ENCODE measurements around the gene DAPK1. TPM values are rescaled to one million over a fixed set of nuclear protein-coding genes. Genes with fewer than 3 reads are reported as not detected.

DAPK1 gene
- total and polyA plus RNA-seq, 2 donors (not counting 3 experiments of a cell fraction or from before 2014, with no cell fraction given), result 58.9 to 119 TPM

DNA sequence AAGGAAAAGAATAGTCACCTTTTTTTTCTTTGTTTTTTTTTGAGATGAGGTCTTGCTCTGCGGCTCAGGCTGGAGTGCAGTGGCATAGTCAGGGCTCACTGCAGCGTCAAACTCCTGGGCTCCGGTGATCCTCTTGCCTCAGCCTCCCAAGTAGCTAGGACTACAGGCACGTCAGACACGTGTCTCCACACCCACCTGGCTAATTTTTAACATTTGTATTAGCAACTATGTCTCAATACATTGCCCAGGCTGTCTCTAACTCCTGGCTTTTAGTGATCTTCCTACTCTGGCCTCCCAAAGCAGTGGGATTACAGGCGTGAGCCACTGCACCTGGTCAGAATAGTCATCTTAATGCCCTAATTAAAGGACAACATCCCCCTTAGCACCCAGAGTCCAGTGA lies 173.8 kb downstream of the DAPK1 start:
- ChIA-PET CTCF (no interaction called here), POLR2A (no interaction called here)
- TF ChIP-seq, protein P1, sequence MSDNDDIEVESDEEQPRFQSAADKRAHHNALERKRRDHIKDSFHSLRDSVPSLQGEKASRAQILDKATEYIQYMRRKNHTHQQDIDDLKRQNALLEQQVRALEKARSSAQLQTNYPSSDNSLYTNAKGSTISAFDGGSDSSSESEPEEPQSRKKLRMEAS (IDR thresholded peaks at IDR 0.05; ENCODE audit: insufficient read depth, insufficient read length), result no peak
- no peak for TF ChIP-seq MYC (IDR thresholded peaks at IDR 0.05; ENCODE audit: low read depth, low read length)
- no peak for TF ChIP-seq POLR2AphosphoS5 (IDR thresholded peaks at IDR 0.05; ENCODE audit: insufficient read depth, low read depth, low read length)
- TF ChIP-seq FOS (IDR thresholded peaks at IDR 0.05; ENCODE audit: borderline replicate concordance, insufficient read depth, low read length), result no peak
- TF ChIP-seq, protein P2, sequence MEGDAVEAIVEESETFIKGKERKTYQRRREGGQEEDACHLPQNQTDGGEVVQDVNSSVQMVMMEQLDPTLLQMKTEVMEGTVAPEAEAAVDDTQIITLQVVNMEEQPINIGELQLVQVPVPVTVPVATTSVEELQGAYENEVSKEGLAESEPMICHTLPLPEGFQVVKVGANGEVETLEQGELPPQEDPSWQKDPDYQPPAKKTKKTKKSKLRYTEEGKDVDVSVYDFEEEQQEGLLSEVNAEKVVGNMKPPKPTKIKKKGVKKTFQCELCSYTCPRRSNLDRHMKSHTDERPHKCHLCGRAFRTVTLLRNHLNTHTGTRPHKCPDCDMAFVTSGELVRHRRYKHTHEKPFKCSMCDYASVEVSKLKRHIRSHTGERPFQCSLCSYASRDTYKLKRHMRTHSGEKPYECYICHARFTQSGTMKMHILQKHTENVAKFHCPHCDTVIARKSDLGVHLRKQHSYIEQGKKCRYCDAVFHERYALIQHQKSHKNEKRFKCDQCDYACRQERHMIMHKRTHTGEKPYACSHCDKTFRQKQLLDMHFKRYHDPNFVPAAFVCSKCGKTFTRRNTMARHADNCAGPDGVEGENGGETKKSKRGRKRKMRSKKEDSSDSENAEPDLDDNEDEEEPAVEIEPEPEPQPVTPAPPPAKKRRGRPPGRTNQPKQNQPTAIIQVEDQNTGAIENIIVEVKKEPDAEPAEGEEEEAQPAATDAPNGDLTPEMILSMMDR (IDR thresholded peaks at IDR 0.05; ENCODE audit: extremely low read depth in 1 of 2, insufficient read depth in 1 of 2, low read depth in 1 of 2, low read length in 2 of 2), result no peak
- TF ChIP-seq JUN (IDR thresholded peaks at IDR 0.05; ENCODE audit: borderline replicate concordance, insufficient read depth, insufficient read length, low read depth), result no peak
- TF ChIP-seq POLR2A (IDR thresholded peaks at IDR 0.05; ENCODE audit: low read depth, low read length), result no peak
- no peak for TF ChIP-seq EZH2 (IDR thresholded peaks at IDR 0.05; ENCODE audit: borderline replicate concordance, low read depth, low read length, severe bottlenecking)
- TF ChIP-seq GATA2 (IDR thresholded peaks at IDR 0.05; ENCODE audit: insufficient read depth, insufficient read length, low read depth, low read length), result no peak
- Histone ChIP-seq H4K20me1 (replicated peaks; ENCODE audit: control insufficient read depth, extremely low read depth, insufficient read depth, low read length) (no peaks in the 10 kb centered on the region), H3K79me2 (ENCODE audit: control insufficient read depth, insufficient read depth, low read length) (no peaks in the 10 kb centered on the region), H3K9ac (replicated peaks; ENCODE audit: extremely low read depth, insufficient read depth, low read length) (no peak overlapping the region), H3K27ac (ENCODE audit: insufficient read depth, low read depth, low read length) (no peak overlapping the region), H2AFZ (ENCODE audit: low read depth, low read length) (no peak overlapping the region), H3K36me3 (ENCODE audit: control insufficient read depth in 2 of 2, extremely low read depth in 1 of 2, insufficient read depth in 2 of 2, low read length in 2 of 2) (peaks cover 2 to 40% of the 10 kb centered on the region in 2 experiments), H3K9me1 (replicated peaks; ENCODE audit: control insufficient read depth, extremely low read depth, insufficient read depth, low read length) (no peaks in the 10 kb centered on the region), H3K4me1 (ENCODE audit: control insufficient read depth, extremely low read depth, insufficient read depth, low read length) (no peaks in the 10 kb centered on the region), H3K4me2 (ENCODE audit: insufficient read depth, low read length) (no peak overlapping the region), H3K9me3 (replicated peaks; ENCODE audit: control insufficient read depth, insufficient read depth, low read length) (no peaks in the 10 kb centered on the region), H3K27me3 (ENCODE audit: control insufficient read depth in 2 of 2, insufficient read depth in 2 of 2, low read length in 2 of 2) (no peaks in the 10 kb centered on the region), H3K4me3 (replicated peaks in 1 of 3; ENCODE audit: insufficient read depth in 1 of 3, low read depth in 1 of 3, low read length in 3 of 3) (no peak overlapping the region)
- DNase-seq (ENCODE audit: low read depth, low spot score), result no peak
- dilution Hi-C loops (cut with MboI; ENCODE audit: extremely low pct_ligation_motif_present, low sequenced_read_pairs) (no loop called here), intact Hi-C loops (cut with micrococcal nuclease) (no loop called here)
- no peak for FAIRE-seq
- no TSS peak for BruUV-seq (replicated peaks)
